ENCODE measurements around the gene SLC6A18. TPM values are rescaled to one million over a fixed set of nuclear protein-coding genes. Genes with fewer than 3 reads are reported as not detected.

SLC6A18 gene
- total and polyA plus RNA-seq, 9 of the 15 experiments (the other 6 are each of a cell fraction or from before 2014, with no cell fraction given), result not detected

- intact Hi-C loops (cut with micrococcal nuclease), result no loop called here
- ATAC-seq, result peak; percentile 5
- in situ Hi-C loops (cut with MboI), result no loop called here
- Histone ChIP-seq H3K4me2 (ENCODE audit: insufficient read depth, low read length) (peak overlapping the region; percentile 59), H3K27me3 (ENCODE audit: control insufficient read depth in 2 of 2, insufficient read depth in 2 of 2, low read length in 2 of 2) (peaks cover 0 to 2% of the 10 kb centered on the region in 2 experiments; a peak in 2 of 5 replicates), H3K79me2 (ENCODE audit: control insufficient read depth, insufficient read depth, low read length) (no peaks in the 10 kb centered on the region; the same call in 2 of the 3 replicates), H3K27ac (ENCODE audit: extremely low read depth, low read depth, low read length) (peak overlapping the region; percentile 75), H3K9me1 (ENCODE audit: control insufficient read depth, insufficient read depth, low read length) (no peaks in the 10 kb centered on the region), H3K36me3 (ENCODE audit: control insufficient read depth, insufficient read depth, low read length) (no peaks in the 10 kb centered on the region), H3K9ac (ENCODE audit: insufficient read depth in 1 of 2, low read depth in 2 of 2, low read length in 2 of 2) (peak overlapping the region; percentile 57 to 80), H4K20me1 (replicated peaks; ENCODE audit: control insufficient read depth, insufficient read depth, low read length) (no peaks in the 10 kb centered on the region), H3K4me3 (no peak overlapping the region), H3K4me1 (replicated peaks in 1 of 2; ENCODE audit: control insufficient read depth in 2 of 2, insufficient read depth in 2 of 2, low read length in 2 of 2) (peaks cover 45 to 83% of the 10 kb centered on the region in 2 experiments), H3K9me3 (replicated peaks; ENCODE audit: control insufficient read depth, insufficient read depth, low read depth, low read length) (no peaks in the 10 kb centered on the region; the same call in 1 of the 2 replicates), H2AFZ (ENCODE audit: low read depth, low read length) (peak overlapping the region; percentile 57)
- peak in 2 of 4 experiments; percentile 58 to 59 for DNase-seq (ENCODE audit: extremely low read depth in 1 of 4, low spot score in 3 of 4)
- WGBS (ENCODE audit: insufficient coverage, low coverage, missing lambda C conversion rate), result 45% methylated on average over 28 of the region's 28 CpGs
- POLR2A ChIA-PET, result interaction anchor here (0.5 to 1.4 kb wide), 7 partner anchors 8 to 133 kb away, joined by 3 to 6 read pairs (median 3); no protein-coding TSS in a partner anchor
- CTCF ChIA-PET (ENCODE audit: low intra/inter-chr PET ratio), result no interaction called here
- BruUV-seq (replicated peaks), result no TSS peak
- no peak for FAIRE-seq
- 0 out of 2 replicates have a peak, but pooled peaks have one; percentile 5 for TF ChIP-seq ZNF589 (CRISPR knock-in tag; IDR thresholded peaks at IDR 0.05; ENCODE audit: low read depth)
- no peak for TF ChIP-seq NCOA2 (IDR thresholded peaks at IDR 0.05; ENCODE audit: partially characterized antibody in 2 of 2)
- no peak for TF ChIP-seq MYC (IDR thresholded peaks at IDR 0.05; ENCODE audit: low read depth, low read length)
- peak; percentile 2; the same call in 1 of the 2 replicates for TF ChIP-seq MYC (CRISPR knock-in tag; IDR thresholded peaks at IDR 0.05; ENCODE audit: borderline replicate concordance, low read depth)
- 0 out of 2 replicates have a peak, but pooled peaks have one; percentile 18 for TF ChIP-seq ZNF76 (CRISPR knock-in tag; IDR thresholded peaks at IDR 0.05; ENCODE audit: borderline replicate concordance)
- no peak for TF ChIP-seq BACH1 (tag; IDR thresholded peaks at IDR 0.05)
- TF ChIP-seq ZFP30 (CRISPR knock-in tag; IDR thresholded peaks at IDR 0.05; ENCODE audit: borderline replicate concordance), result no peak
- TF ChIP-seq POLR2G (IDR thresholded peaks at IDR 0.05; ENCODE audit: low read depth, low read length), result peak; percentile 7; the same call in 1 of the 2 replicates
- peak; percentile 30; the same call in 1 of the 2 replicates for TF ChIP-seq OTX1 (CRISPR knock-in tag; IDR thresholded peaks at IDR 0.05)
- peak; percentile 69; the same call in 1 of the 2 replicates for TF ChIP-seq NR2F6 (CRISPR knock-in tag; IDR thresholded peaks at IDR 0.05)
- TF ChIP-seq RBFOX2 (IDR thresholded peaks at IDR 0.05; ENCODE audit: low read depth, low read length), result peak; percentile 47
- TF ChIP-seq ZNF740 (CRISPR knock-in tag; IDR thresholded peaks at IDR 0.05), result peak; percentile 27; the same call in 1 of the 2 replicates
- no peak for TF ChIP-seq ZNF740 (tag; IDR thresholded peaks at IDR 0.05)
- 0 out of 2 replicates have a peak, but pooled peaks have one; percentile 12 for TF ChIP-seq ZBTB12 (CRISPR knock-in tag; IDR thresholded peaks at IDR 0.05)
- 0 out of 2 replicates have a peak, but pooled peaks have one; percentile 25 for TF ChIP-seq FOXO4 (CRISPR knock-in tag; IDR thresholded peaks at IDR 0.05)
- TF ChIP-seq ERF (CRISPR knock-in tag; IDR thresholded peaks at IDR 0.05), result 0 out of 2 replicates have a peak, but pooled peaks have one; percentile 84
- TF ChIP-seq HNRNPK (IDR thresholded peaks at IDR 0.05; ENCODE audit: low read depth, low read length, poor library complexity, severe bottlenecking), result no peak
Observed at GRCh38 chr5:1200495-1201326, 24.5 kb upstream of the SLC6A18 start.

Measured in K562 (cell line).